Retinal pigment epithelial cell (primary cell): ENCODE data around the gene RPRD1B.
"Not testable (repeated sequence)": the region's sequence is repeated elsewhere in the genome, so short reads cannot be mapped to it uniquely, and the experiment has no call there.

ENCODE experiments used
- DNase-seq: peaks from one replicate; pipeline ENCODE4 v3.0.0-alpha.2; 2010; ENCODE audit warnings: low read depth
- H3K4me3 ChIP-seq: 2 replicates; pipeline ENCODE4 v1.5.1; 2011; ENCODE audit warnings: mild to moderate bottlenecking, low read length, control low read depth, moderate library complexity
- TF ChIP-seq, protein P1 (sequence below): conservative IDR thresholded peaks from 2 replicates; pipeline ENCODE4 v1.5.1; 2011; ENCODE audit warnings: low read depth, low read length, control low read depth, inconsistent platforms

RPRD1B gene

DNA sequence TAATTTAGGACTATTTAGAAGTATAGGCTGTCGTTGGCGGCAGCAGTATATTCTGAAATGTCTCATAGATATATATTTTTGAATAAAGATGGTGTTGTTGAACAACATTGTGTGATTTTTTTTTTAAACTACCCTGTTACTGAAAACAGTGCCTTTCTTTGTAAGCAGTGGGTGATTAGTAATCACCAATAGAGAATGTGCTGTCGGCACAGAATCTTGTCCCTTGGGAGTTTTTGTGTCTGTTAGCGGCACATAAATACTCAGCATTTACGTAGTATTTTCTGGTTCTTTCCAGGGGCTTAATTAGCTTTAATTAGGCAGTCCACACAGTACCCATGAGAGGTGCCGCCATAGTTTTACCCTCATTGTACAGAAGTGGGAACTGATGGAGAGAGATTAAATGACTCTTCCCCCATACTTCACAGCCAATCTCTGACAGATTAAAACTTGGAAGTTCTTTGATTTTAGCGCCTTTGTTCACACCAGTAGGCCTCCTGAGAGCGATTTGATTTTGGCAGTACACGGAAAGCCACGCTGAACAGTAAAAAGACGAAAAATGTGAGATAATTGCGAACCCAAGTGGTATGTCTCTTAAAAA is 58.8 kb downstream of the RPRD1B start:
- TF ChIP-seq, protein P1, sequence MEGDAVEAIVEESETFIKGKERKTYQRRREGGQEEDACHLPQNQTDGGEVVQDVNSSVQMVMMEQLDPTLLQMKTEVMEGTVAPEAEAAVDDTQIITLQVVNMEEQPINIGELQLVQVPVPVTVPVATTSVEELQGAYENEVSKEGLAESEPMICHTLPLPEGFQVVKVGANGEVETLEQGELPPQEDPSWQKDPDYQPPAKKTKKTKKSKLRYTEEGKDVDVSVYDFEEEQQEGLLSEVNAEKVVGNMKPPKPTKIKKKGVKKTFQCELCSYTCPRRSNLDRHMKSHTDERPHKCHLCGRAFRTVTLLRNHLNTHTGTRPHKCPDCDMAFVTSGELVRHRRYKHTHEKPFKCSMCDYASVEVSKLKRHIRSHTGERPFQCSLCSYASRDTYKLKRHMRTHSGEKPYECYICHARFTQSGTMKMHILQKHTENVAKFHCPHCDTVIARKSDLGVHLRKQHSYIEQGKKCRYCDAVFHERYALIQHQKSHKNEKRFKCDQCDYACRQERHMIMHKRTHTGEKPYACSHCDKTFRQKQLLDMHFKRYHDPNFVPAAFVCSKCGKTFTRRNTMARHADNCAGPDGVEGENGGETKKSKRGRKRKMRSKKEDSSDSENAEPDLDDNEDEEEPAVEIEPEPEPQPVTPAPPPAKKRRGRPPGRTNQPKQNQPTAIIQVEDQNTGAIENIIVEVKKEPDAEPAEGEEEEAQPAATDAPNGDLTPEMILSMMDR = no peak
- DNase-seq = no peak
- no peak overlapping the region for H3K4me3 ChIP-seq

DNA sequence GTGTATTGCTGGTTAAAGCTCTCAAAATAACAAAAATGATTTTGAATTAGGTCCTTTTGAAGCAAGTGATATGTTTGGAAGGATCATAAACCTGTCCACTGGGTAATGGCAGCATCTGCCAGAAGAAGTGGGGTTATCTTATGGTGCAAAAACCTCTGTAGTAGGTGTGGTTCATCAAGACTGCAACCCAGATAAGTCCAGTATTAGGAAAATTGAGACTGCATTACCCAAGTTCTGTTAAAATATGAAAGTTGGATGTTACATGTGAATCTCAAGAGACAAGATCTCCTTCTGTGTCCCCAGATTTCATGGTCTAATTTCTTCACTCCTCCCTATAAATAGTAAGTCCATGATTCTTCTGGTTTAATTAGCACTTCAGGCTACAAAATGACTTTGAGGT is 59.4 kb downstream of the RPRD1B start:
- TF ChIP-seq, protein P1 = no peak
- DNase-seq = no peak
- H3K4me3 ChIP-seq = no peak overlapping the region

DNA sequence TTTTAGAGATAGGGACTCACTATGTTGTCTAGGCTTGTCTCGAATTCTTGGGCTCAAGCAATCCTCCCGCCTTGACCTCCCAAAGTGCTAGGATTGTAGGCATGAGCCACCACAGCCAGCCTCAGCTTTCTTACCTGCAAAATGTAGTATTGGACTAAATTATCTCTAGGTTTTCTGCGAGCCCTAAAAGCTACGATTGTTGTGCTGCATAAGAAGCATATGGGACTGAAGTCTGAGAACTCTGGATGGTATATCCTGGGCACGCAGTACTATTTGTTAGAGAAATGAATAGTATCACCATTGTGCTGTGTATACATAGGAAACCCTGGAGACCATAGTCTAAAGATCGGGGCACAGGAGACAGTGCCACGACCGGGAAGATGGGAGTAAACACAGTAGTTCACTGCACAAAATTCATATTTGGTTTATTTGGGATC is 60.1 kb downstream of the RPRD1B start:
- TF ChIP-seq, protein P1 = no peak
- no peak overlapping the region for H3K4me3 ChIP-seq
- no peak for DNase-seq

DNA sequence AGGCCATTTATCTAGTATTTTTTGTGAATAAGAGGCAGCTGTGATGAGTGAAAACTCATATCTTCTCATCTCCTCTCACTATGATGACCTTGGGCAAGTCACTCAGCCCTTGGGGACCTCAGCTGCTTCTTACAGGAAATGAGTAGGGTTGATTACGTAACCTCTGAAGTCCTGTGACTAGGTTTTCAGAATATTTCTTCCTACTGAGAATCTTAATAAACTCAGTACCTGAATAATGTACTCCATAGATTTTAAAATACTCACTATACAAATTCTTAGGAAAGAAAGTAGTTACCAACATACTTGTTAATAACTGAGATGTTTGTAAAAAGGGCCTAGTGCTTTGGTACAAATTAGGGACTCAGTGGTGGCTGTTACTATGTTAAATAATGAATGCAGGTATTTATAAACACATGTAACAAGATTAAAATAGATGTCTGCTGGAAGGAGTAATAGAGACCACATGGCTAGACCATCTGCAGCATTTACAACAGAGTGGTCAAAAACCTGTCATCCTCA is 60.9 kb downstream of the RPRD1B start:
- H3K4me3 ChIP-seq = no peak overlapping the region
- TF ChIP-seq, protein P1 = no peak

DNA sequence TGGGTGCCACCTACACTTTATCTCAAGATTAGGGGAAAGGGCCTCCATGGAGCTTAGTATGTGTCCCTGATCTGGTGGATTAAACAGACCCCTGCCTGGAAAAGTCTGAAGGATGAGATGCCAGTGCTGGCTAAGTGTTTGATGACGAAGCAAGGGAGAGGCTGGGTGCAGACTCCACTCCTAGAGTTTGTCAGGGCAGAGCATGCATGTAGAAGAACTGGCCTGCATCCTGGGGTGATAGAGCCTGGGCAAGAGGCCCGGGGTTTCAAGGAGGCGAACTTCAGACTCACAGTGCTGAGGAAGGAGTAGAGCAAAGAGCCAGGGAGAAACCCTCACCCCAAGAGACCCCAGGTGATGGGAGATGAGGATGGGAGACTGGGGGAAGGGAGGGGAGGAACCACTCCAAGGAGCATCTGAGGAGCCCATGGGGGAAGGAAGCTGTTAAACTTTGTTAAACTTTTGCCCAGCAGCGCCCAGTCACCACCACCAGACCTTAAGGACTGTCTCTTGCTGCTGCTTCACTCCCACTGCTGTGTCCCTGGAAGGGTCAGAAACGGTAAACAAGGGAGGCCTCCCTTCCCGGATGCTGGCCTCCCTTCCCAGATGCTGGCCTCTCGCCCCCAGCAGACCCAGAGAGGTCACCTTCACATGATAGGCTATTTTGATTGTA is 61.6 kb downstream of the RPRD1B start:
- TF ChIP-seq, protein P1 = no peak
- H3K4me3 ChIP-seq = no peak overlapping the region
- no peak for DNase-seq

More for the DNA sequence above, 60.9 kb downstream of the RPRD1B start:
- DNase-seq = no peak

DNA sequence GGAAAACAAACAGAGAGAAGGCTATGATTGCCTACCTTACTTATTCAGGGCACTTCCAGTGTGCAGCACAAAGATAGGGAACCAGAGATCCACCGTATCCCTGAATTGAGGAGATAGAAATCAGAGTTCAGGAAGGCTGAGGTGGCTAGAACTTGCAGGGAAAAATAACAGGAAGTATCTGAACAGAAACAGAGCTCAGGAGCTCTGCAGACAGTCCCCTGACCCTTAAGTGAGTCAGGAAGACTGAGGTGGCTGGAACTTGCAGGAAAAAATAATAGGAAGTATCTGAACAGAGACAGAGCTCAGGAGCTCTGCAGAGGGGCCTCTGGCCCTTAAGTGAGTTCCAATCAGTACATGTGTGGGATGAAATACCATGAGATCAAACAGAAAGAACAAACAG is 65.4 kb downstream of the RPRD1B start:
- H3K4me3 ChIP-seq = no peak overlapping the region
- DNase-seq = no peak
- TF ChIP-seq, protein P1 = no peak

DNA sequence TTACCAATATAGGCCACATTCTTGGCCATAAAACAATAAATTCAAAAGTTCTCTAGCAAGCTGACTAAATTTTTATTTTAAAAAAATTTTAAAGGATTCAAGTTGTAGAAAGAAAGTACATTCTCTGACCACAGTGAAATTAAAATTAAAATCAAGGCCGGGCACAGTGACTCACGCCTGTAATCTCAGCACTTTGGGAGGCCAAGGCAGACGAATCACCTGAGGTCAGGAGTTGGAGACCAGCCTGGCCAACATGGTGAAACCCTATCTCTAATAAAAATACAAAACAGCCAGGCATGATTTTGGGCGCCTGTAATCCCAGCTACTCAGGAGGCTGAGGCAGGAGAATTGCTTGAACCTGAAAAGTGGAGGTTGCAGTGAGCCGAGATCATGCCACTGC is 68.7 kb downstream of the RPRD1B start:
- not testable (repeated sequence) for DNase-seq, H3K4me3 ChIP-seq
